ENCODE data around the gene RAB31.

DNA sequence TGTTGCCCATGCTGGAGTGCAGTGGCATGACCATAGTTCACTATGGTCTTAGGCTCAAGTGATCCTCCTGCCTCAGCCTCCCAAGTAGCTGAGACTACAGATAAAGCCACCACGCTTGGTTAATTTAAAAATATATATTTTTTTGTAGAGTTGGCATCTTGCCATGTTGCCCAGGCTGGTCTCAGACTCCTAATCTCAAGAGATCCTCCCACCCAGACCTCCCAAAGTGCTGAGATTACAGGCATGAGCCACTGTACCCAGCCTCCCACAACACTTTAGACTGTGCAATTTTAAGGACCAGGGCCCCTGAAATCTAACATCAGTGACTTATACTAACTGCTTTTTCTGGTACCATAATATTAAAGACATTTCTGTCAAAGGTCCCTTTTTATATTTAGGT, 182.9 kb downstream of the RAB31 start:
- TF ChIP-seq, protein P1, sequence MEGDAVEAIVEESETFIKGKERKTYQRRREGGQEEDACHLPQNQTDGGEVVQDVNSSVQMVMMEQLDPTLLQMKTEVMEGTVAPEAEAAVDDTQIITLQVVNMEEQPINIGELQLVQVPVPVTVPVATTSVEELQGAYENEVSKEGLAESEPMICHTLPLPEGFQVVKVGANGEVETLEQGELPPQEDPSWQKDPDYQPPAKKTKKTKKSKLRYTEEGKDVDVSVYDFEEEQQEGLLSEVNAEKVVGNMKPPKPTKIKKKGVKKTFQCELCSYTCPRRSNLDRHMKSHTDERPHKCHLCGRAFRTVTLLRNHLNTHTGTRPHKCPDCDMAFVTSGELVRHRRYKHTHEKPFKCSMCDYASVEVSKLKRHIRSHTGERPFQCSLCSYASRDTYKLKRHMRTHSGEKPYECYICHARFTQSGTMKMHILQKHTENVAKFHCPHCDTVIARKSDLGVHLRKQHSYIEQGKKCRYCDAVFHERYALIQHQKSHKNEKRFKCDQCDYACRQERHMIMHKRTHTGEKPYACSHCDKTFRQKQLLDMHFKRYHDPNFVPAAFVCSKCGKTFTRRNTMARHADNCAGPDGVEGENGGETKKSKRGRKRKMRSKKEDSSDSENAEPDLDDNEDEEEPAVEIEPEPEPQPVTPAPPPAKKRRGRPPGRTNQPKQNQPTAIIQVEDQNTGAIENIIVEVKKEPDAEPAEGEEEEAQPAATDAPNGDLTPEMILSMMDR (IDR thresholded peaks at IDR 0.05) = no peak
- no peak for TF ChIP-seq CHD2 (IDR thresholded peaks at IDR 0.05; ENCODE audit: low read length, partially characterized antibody)

Data from SK-N-SH (cell line).